ENCODE results near the gene R3HDM2. TPM values are rescaled to one million over a fixed set of nuclear protein-coding genes. Genes with fewer than 3 reads are reported as not detected.

The R3HDM2 gene
- total and polyA plus RNA-seq, 2 donors (not counting 1 experiment from before 2014, with no cell fraction given), result 104 to 129 TPM

DNA sequence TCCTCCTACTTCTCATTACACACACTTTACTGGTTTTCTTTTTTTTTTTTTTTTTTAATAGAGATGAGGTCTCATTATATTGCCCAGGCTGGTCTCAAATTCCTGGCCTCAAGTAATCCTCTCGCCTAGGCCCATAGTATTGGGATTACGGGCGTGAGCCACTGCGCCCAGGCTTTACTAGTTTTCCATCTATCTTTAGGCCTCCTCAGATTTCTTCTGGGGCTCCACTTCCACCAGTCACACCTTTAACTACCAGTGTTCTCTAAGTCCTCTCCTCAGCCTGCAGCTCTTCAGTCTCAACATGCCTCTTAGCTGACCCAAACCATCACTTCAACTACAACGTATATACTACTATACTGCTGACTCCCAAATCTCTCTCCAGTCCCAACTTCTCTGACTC lies 10.4 kb downstream of the R3HDM2 start:
- H3K4me3 ChIP-seq (ENCODE audit: control extremely low read depth in 1 of 5, extremely low read depth in 1 of 5, insufficient read depth in 1 of 5, low read depth in 2 of 5, low read length in 4 of 5), result no peak overlapping the region
- ChIA-PET CTCF (interaction anchor here (0.6 to 1.9 kb wide), 3 partner anchors 12 to 70 kb away, joined by 3 to 6 read pairs (median 4); partner anchors contain the start of gene INHBE), POLR2A (no interaction called here)
- no peak overlapping the region for H3K4me3 Mint-ChIP-seq
- H3K36me3 ChIP-seq (replicated peaks in 1 of 2; ENCODE audit: control extremely low read depth in 1 of 2, control insufficient read depth in 1 of 2, extremely low read depth in 1 of 2, insufficient read depth in 2 of 2, low read length in 1 of 2), result peaks cover 11 to 21% of the 10 kb centered on the region in 2 experiments
- peaks cover 30% of the 10 kb centered on the region for H3K4me1 Mint-ChIP-seq
- peaks cover 62% of the 10 kb centered on the region for H4K20me1 ChIP-seq (ENCODE audit: control insufficient read depth, insufficient read depth, low read length, poor library complexity, severe bottlenecking)
- H3K9me3 ChIP-seq (ENCODE audit: control extremely low read depth in 1 of 3, control insufficient read depth in 2 of 3, insufficient read depth in 1 of 3, low read length in 2 of 3), result no peaks in the 10 kb centered on the region
- no peaks in the 10 kb centered on the region for H3K4me1 ChIP-seq (ENCODE audit: control insufficient read depth in 2 of 2, insufficient read depth in 2 of 2, low read length in 2 of 2)
- H3K9me3 Mint-ChIP-seq (ENCODE audit: insufficient read depth), result no peaks in the 10 kb centered on the region
- H3K27ac ChIP-seq (ENCODE audit: low read length in 2 of 2), result no peak overlapping the region
- DNase-seq (no peak), ATAC-seq (ENCODE audit: low read depth) (no peak)
- no peak for TF ChIP-seq EZH2 (IDR thresholded peaks at IDR 0.05; ENCODE audit: borderline replicate concordance, insufficient read depth, low read depth, low read length, poor library complexity, severe bottlenecking)
- TF ChIP-seq, protein P1, sequence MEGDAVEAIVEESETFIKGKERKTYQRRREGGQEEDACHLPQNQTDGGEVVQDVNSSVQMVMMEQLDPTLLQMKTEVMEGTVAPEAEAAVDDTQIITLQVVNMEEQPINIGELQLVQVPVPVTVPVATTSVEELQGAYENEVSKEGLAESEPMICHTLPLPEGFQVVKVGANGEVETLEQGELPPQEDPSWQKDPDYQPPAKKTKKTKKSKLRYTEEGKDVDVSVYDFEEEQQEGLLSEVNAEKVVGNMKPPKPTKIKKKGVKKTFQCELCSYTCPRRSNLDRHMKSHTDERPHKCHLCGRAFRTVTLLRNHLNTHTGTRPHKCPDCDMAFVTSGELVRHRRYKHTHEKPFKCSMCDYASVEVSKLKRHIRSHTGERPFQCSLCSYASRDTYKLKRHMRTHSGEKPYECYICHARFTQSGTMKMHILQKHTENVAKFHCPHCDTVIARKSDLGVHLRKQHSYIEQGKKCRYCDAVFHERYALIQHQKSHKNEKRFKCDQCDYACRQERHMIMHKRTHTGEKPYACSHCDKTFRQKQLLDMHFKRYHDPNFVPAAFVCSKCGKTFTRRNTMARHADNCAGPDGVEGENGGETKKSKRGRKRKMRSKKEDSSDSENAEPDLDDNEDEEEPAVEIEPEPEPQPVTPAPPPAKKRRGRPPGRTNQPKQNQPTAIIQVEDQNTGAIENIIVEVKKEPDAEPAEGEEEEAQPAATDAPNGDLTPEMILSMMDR (IDR thresholded peaks at IDR 0.05), result no peak
- no peak overlapping the region for H2AFZ ChIP-seq (ENCODE audit: insufficient read depth, low read depth, low read length, poor library complexity, severe bottlenecking)
- H3K27me3 Mint-ChIP-seq, result no peaks in the 10 kb centered on the region
- WGBS (ENCODE audit: insufficient coverage), result 97% methylated on average over 5 of the region's 5 CpGs
- H3K4me2 ChIP-seq (replicated peaks; ENCODE audit: low read depth, low read length, poor library complexity, severe bottlenecking), result no peak overlapping the region
- H3K27me3 ChIP-seq (replicated peaks in 1 of 4; ENCODE audit: control extremely low read depth in 1 of 4, control insufficient read depth in 3 of 4, insufficient read depth in 4 of 4, low read length in 3 of 4), result no peaks in the 10 kb centered on the region
- peaks cover 93% of the 10 kb centered on the region for H3K79me2 ChIP-seq (ENCODE audit: control insufficient read depth, insufficient read depth, low read length)
- H3K9ac ChIP-seq (ENCODE audit: low read length), result no peak overlapping the region
- H3K27ac Mint-ChIP-seq, result no peak overlapping the region
- intact Hi-C loops (cut with micrococcal nuclease), result no loop called here

- TF ChIP-seq, protein P1 (IDR thresholded peaks at IDR 0.05), result no peak
- TF ChIP-seq EZH2 (IDR thresholded peaks at IDR 0.05; ENCODE audit: borderline replicate concordance, insufficient read depth, low read depth, low read length, poor library complexity, severe bottlenecking), result no peak
- H3K79me2 ChIP-seq (ENCODE audit: control insufficient read depth, insufficient read depth, low read length), result peaks cover 95% of the 10 kb centered on the region
- intact Hi-C loops (cut with micrococcal nuclease), result no loop called here
- no peaks in the 10 kb centered on the region for H3K27me3 ChIP-seq (replicated peaks in 1 of 4; ENCODE audit: control extremely low read depth in 1 of 4, control insufficient read depth in 3 of 4, insufficient read depth in 4 of 4, low read length in 3 of 4)
- H3K27ac ChIP-seq (ENCODE audit: low read length in 2 of 2), result no peak overlapping the region
- ATAC-seq (ENCODE audit: low read depth) (no peak), DNase-seq (no peak)
- H3K36me3 ChIP-seq (replicated peaks in 1 of 2; ENCODE audit: control extremely low read depth in 1 of 2, control insufficient read depth in 1 of 2, extremely low read depth in 1 of 2, insufficient read depth in 2 of 2, low read length in 1 of 2), result peaks cover 11 to 20% of the 10 kb centered on the region in 2 experiments
- Mint-ChIP-seq H3K9me3 (ENCODE audit: insufficient read depth) (no peaks in the 10 kb centered on the region), H3K4me1 (peaks cover 36% of the 10 kb centered on the region), H3K27me3 (no peaks in the 10 kb centered on the region), H3K27ac (no peak overlapping the region), H3K4me3 (no peak overlapping the region)
- H3K9me3 ChIP-seq (ENCODE audit: control extremely low read depth in 1 of 3, control insufficient read depth in 2 of 3, insufficient read depth in 1 of 3, low read length in 2 of 3), result no peaks in the 10 kb centered on the region
- H3K4me3 ChIP-seq (ENCODE audit: control extremely low read depth in 1 of 5, extremely low read depth in 1 of 5, insufficient read depth in 1 of 5, low read depth in 2 of 5, low read length in 4 of 5), result no peak overlapping the region
- ChIA-PET CTCF (interaction anchor here (1.0 kb wide), 1 partner anchor 33 kb away, joined by 3 read pairs; no protein-coding TSS in a partner anchor), POLR2A (no interaction called here)
- H4K20me1 ChIP-seq (ENCODE audit: control insufficient read depth, insufficient read depth, low read length, poor library complexity, severe bottlenecking), result peaks cover 55% of the 10 kb centered on the region
- H3K4me1 ChIP-seq (ENCODE audit: control insufficient read depth in 2 of 2, insufficient read depth in 2 of 2, low read length in 2 of 2), result peaks cover 0 to 2% of the 10 kb centered on the region in 2 donors
- 95% methylated on average over 2 of the region's 2 CpGs for WGBS (ENCODE audit: insufficient coverage)
- no peak overlapping the region for H2AFZ ChIP-seq (ENCODE audit: insufficient read depth, low read depth, low read length, poor library complexity, severe bottlenecking)
- no peak overlapping the region for H3K9ac ChIP-seq (ENCODE audit: low read length)
- H3K4me2 ChIP-seq (replicated peaks; ENCODE audit: low read depth, low read length, poor library complexity, severe bottlenecking), result no peak overlapping the region
Measured at GRCh38 chr12:57419495-57419894, 11.3 kb downstream of the R3HDM2 start.

All from B cell (primary cell).